GM18858 (cell line): Measurements from ENCODE around the gene DQX1.
"Not testable (repeated sequence)": the region's sequence is repeated elsewhere in the genome, so short reads cannot be mapped to it uniquely, and the experiment has no call there.

Experiments used
- ATAC-seq: cut with Tn5 transposase; IDR thresholded peaks from one replicate; pipeline ENCODE4 v1.9.1; 2021; ENCODE audit not compliant: unreplicated experiment

The DQX1 gene, protein sequence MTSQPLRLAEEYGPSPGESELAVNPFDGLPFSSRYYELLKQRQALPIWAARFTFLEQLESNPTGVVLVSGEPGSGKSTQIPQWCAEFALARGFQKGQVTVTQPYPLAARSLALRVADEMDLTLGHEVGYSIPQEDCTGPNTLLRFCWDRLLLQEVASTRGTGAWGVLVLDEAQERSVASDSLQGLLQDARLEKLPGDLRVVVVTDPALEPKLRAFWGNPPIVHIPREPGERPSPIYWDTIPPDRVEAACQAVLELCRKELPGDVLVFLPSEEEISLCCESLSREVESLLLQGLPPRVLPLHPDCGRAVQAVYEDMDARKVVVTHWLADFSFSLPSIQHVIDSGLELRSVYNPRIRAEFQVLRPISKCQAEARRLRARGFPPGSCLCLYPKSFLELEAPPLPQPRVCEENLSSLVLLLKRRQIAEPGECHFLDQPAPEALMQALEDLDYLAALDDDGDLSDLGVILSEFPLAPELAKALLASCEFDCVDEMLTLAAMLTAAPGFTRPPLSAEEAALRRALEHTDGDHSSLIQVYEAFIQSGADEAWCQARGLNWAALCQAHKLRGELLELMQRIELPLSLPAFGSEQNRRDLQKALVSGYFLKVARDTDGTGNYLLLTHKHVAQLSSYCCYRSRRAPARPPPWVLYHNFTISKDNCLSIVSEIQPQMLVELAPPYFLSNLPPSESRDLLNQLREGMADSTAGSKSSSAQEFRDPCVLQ

DNA sequence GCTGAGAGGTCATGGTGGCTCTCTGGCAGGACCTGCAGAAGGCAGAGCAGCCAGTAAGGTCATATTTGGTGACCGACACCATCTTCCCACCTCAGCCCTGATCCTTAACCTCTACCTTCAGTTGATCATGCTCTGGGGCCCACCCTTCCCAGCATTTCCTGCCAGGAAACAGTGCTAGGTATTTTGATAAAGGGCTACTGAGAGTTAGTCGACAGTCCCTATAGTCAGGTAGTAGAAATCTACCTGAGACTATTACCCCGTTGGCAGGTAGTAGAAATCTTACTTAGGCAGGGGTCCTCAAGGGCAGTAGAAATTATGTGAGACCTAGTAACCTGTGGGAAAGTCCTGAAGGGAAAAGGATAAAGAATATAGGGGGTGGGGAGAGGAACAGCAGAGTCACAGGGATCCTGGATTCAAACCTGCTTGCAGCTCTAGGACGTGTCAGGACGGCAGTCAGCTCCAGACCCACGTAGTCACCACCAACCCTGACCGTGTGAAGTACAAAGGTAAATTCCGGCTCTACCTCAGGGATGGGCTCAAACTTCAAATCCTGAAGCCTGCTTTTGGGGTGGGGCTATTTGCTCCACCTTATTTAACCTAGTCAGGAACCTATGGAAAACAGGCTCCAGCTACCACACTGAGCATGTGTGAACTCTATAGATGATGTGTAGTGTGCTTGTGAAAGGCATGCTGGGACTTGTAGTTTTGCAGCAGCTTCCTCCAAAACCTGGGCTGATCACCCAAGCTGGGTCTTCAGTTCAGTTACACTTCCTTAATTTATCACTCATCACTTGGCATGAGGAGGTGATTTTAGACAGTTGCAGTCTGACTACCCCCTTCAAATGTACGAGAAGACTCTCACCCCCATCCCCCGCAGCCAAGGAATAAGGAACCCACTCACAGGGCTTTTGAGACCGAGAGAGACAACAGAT is at the start of gene DQX1:
DQX1 (minus strand) TSS at position 515 of the 932 bp plus-strand sequence; CDS start at position 13, 502 bp downstream.
- ATAC-seq: peak; percentile 25

DNA sequence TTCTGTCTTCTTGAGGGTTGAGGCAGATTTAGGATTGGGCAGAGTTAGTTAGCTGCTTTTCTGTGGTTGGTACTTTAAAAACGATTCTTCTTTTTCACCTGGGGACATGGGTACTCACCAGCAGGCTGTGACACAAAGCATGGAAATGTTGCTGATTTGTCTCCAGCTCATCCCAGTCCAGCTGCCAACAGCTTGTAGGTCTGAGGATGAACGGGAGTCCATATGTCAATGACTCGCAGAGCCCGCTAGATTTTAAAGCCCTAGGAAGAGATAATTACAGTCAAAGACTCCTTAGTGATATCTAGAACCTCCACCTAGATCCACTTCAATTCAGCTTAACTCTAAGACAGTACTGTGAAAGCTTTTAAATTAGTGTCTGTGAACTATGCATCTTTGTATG is 49.3 kb upstream of the DQX1 start:
- no peak for ATAC-seq

DNA sequence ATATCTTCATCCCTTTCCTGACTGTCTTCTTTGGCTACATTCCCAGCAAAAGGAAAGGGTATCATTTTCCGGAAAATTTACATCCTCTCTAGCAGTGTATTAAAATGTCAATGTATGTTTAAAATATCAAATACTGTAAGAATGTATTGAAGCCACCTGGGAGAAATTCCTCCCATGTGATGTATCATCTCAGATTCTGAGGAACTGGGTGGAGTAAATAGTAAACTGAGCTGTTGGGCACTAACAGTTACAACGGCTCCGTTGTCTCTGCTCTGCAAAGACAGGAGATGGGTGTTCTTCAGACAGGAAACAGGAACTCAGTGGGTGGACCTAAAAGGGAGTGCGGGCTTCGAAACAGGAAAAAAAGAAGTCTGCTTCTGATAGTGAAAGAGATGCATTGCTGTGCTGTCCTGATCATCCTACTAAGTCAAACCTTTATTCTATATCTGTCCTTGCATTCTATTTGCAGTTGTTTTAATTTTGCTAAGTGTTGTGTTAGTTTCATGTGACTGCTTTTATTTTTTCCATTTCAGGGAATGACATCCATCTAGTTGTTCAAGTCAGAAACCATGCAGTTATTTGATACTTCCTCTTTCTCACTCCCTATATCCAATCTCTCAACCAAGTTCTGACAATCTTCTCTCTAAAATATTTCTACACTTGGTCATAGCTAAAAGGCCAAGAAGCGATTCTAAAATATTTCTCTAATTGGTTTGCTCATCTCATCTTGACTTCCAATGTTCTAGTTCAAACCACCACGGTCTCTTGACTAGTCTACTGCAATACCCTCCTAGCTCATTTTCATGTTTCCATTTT is 47.9 kb upstream of the DQX1 start:
- ATAC-seq: peak; percentile 27

DNA sequence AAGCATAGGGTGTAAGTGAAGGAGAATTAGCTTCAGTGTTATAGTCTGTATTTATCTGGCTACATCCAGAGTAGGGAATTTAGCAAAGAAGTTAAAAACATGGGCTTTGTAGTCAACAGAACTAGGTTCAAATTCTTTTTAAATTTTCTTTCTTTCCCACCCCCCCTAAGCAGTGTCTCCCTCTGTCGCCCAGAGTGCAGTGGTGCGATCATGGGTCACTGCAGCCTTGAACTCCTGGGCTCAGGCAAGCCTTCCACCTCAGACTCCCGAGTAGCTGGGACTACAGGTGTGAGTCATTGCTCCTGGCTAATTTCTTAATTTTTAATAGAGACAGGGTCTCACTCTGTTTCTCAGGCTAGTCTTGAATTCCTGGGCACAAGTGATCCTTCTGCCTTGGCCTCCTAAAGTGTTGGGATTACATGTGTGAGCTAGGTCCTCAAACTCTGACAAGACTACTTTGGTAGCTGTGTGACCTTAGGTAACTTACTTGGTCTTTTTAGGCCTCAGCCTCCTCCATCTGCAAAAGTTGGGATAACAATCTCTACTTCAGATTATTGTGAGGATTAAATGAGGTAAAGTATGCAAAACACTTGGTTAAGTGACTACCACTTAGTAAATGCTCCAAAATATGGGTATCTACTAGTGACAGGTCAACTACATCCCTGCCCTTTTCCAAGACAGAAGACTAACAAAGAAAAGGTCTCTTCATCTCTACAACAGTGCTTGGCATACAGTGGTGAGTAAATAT is 46.3 kb upstream of the DQX1 start:
- ATAC-seq: no peak

DNA sequence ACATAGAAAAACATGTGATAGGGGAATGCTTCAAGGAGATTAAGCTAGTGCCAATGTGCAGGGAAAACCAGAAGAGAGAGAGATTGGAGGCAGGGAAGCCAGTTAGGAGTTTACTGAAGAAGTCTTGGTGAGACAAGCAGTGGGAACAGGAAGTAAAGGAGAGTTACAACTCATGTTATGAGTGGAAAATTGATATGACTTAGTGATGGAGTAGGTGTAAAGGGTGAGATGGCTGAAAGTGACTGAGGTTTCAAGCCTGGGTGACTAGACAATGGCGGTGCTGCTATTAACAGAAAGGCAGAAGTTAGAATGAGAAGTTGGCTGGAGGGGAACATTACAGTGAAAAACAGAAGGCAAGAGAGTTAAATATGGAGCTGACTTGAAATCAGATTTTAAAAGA is 45.0 kb upstream of the DQX1 start:
- ATAC-seq: peak; percentile 76

DNA sequence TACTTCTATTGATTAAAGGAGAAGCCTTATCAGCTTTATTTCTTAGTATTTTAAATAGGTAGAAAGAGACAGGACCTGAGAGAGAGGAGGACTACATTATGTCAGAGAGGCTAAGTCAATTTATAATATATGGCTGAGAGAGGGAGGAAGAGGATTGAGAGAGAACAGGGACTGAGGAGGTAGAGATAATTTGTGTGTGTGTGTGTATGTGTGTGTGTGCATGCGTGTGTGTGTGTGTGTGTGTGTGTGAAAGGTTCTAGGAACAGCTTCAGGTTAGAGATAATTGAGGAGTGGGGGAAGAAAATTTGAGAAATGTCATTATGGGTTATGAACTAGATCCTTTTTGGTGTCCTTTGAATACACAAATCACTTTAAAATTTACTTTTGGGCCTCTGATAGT is 43.7 kb upstream of the DQX1 start:
- ATAC-seq: no peak

DNA sequence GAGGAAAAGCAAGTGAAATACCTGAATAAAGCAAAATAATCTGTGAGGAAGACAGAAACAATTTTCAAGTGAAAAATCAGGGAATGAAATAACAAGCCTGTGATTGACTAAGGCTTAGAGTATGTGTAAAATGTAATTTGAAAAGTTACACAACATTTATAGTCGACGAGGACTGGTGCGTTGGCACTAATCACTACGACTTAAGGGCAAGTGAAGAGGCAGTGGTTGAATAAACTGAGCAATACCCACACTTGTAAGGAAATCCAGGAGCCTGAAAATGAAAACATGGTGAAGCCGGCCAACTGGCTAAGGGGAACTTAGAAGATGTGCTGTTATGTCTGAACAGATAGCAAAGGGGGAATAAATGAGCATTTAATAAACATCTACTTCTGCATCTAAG is 41.9 kb upstream of the DQX1 start:
- no peak for ATAC-seq

DNA sequence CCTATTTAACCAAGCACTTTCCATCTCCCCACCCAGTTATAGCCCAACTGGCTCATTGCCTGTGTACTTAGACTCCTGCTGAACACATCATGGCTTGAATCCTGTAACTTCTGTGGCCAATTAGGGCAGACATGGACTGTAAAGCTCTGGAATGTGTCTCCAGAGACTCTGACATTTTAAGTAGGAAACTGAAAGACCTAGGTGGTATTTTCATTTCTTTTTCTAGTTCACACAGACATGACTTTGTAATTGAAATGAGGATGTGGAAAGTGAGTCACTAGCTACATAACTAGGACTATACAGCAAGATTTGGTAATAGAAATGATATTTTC is 40.7 kb upstream of the DQX1 start:
- ATAC-seq: no peak

DNA sequence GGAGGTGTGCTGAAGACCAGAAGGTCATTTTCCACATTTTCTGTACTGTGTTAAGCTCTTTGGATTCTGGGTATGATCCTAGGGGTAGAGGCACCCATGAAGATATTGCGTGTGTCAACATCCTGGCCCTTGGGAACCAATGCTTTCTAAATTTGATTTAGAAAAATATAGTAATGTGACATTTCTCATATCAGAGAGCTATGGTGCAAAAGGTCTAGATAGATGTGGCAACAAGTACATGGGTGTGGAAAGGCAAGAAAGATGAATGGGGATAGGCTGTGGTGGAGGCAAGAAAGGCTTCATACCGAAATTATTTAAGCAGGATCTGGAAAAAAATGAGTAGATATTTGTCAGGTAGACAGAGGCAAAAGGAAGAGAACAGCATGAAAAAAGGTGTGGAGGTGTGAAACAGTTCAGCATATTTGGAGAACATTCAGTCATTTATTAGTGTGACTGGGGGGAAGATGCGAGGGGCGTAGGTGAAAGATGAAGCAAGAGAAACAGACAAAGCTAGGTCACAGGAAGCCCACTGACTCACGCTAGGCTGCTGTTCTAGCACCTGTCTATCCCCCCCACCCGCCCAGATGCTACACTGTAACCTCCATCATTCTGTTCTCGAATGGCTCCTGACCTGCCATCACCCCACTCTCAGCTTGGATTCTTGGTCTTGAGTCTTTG is 40.2 kb upstream of the DQX1 start:
- ATAC-seq: no peak

DNA sequence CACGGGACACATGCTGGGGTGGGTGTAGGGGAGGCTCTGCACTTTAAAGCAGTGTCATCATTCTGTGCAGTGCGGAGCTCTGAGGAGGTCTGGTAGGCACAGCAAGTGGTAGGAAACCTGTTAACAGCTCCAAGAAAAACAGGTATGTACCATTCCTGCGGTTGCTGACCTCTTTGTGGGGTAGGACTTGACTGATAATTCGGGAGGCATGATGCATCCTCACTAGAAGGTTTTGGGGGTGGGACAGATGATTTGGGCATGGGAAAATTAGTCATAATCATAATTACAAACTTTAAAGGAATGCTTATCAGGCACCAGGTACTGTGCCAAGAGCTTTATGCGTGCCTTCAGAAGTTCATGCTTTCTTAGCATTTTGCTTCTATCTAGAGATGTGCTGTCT is 38.2 kb upstream of the DQX1 start:
- ATAC-seq: no peak

DNA sequence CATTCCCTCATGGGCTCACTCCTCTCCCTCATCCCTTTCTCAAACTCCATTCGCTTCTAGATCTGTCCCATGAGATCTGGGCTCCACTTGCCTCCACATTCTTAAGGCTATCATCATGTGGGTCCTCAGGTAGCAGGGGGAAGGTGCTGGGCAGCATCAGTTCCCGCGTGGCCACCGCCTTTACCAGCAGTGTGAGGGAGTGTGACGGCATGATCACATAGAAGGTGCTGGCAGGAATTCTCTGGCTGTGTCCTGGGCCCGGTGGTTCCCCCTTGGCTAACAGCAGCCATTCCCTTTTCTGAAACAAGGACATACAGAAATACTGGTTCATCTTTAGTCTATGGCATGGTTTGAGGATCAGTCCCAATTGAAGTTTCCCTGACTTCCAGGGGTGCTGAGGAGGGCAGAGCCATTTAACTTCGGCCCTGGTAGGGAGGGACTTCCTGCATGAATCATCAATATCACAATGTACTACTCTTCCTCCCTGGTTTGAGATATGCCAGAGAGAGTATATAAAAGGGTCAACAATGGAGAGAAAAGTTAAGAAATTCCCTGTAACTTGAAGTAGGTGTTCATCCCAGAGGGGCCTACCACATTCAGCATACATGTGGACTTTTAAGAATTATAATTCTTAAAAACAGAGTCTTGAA is 36.2 kb upstream of the DQX1 start:
- no peak for ATAC-seq

DNA sequence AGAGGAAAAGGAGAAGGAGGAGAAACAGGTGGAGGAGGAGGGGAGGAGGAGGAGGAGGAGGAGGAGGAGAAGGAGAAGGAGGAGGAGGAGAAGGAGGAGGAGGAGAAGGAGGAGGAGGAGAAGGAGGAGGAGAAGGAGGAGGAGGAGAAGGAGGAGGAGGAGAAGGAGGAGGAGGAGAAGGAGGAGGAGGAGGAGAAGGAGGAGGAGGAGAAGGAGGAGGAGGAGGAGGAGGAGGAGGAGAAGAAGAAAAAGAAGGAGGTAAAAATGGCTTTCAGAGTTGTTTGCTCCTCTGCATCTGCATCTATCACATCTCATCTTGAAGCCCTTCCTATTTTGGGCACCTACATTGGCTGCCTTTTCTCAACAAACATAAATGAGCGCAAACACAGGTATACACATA is 35.0 kb upstream of the DQX1 start:
- not testable (repeated sequence) for ATAC-seq

DNA sequence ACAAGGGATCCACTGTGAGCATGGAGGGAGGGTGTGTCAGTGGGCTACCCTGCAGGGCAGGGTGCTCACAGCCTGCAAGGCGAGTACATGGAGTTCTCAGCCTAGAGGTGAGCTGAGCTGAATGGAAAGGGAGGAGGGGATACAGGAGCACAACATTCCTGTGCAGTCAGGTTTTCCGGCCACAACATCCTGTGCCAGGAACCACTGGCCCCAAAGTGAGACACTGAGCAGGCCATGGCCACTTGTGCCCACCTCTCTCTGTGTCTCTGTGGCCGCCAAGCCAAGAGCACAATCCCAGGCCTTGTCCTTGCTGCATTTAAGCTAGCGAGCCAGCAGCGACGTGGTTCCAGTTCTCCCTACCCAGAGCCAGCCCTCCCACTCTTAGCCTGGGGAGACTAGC is 34.6 kb upstream of the DQX1 start:
- no peak for ATAC-seq

DNA sequence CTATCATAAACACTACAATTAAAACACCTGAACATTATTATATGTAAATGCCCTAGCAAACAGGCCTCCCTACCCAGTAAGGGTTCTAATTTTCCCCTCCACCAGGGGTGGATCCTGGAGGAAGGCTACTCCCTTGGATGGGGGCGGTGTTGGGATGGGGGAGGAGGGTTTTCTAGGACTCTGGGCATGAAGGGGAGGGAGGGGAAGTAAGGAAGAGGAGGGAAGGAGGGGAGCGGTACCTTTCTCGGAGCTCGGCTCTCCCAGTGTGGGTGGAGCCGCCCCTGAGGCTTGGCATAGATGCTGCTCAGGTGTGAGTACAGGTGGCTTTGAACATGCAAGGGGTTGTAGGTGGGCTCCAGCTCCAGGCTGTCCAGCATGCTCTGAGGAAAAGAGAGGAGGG is 33.9 kb upstream of the DQX1 start:
- ATAC-seq: no peak

DNA sequence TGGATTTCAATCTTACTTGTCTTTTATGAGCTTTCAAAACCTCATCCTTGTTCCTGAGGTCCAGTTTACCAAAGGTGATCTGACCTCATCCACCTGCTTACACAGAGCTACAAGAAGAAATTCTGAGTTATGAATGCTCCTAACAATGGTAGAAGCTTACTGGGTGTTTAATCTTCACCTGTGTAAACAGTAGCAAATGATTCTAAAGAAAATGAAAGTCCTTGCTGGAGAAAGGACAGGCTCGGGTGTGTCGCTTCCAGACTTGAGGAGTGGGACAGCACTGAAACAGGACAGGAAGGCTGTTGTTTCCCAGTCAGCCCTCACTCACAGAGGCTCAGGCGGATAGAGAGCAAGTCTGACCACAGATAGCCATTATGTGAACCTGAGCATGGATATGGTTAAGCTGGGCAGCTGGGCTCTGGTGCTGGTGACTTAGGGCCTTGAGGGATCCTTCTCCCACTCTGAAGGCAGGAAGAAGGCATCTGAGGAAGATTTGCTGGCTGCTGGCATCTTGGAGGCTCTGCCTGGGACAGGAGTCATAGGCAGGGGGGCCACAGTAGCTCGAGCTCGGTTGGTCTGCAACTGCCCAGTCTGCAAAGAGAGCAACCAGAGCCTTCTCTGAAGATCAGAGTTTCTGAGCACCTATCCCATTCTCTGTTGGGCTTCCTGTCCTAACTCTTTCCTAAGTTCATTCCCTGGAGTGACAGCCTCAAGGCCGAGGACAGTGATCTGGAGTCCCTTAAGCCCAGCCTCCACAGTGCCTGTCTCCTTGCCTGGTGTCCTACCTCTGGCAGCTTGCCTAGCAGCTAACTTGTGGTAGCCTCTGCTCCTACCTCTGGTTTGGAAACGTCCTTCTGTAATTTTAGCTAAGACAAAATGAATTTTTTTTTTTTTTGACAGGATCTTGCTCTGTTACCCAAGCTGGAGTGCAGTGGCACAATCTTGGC is 32.5 kb upstream of the DQX1 start:
- ATAC-seq: no peak

DNA sequence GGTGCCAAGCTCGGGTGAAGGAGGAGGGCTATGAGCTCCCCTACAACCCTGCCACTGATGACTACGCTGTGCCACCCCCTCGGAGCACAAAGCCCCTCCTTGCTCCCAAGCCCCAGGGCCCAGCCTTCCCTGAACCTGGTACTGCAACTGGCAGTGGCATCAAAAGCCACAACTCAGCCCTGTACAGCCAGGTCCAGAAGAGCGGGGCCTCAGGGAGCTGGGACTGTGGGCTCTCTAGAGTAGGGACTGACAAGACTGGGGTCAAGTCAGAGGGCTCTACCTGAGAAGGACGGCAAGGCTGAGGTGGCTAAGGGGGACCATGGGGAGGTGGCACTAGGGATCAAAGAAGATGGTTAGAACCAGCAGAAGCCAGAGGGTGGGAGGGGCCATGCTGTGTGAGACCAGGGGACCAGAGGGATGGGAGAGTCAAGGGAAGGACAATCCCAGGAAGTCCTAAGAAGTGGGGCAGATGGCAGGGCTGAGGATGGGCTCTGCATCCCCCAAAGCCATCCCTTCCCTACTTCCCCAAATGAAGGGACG is 30.9 kb upstream of the DQX1 start:
- no peak for ATAC-seq

DNA sequence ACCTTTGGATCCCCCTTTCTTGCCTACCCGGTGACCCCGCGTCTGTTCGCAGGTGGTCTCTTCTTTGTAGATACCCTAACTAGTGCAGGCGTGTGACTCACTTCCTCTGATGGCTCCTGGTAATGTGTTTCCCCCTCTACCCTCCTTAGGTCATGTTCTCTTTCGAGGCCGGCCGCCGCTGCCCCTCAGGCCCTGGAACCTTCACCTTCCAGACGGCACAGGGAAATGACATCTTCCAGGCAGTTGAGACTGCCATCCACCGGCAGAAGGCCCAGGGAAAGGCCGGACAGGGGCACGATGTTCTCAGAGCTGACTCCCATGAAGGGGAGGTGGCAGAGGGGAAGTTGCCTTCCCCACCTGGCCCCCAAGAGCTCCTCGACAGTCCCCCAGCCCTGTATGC is 30.1 kb upstream of the DQX1 start:
- no peak for ATAC-seq
